IMR-90 (cell line): ENCODE data around the gene ELOA. TPM values are rescaled to one million over a fixed set of nuclear protein-coding genes. Genes with fewer than 3 reads are reported as not detected.

Experiments used
- ATAC-seq: fragments of 200-7000 bp; cut with Tn5 transposase; 2 replicates; pipeline ENCODE4 v1.9.1; 2020; ENCODE audit warnings: low read depth, mild to moderate bottlenecking, moderate library complexity
- BruUV-seq: library from RNA; stranded (reverse); fragments of 400-500 nt; replicated peaks from 2 replicates; lab custom pipeline; 2021; lab: Mats Ljungman, UMichigan
- CTCF ChIA-PET: fragments of 300-600 bp; formaldehyde crosslinking; extraction: SDS; loops from one replicate; lab custom pipeline; 2021; ENCODE audit warnings: antibody characterized with exemption; lab: Yijun Ruan, JAX
- POLR2A ChIA-PET: fragments of 300-600 bp; sonication (Branson Sonifier 250); formaldehyde crosslinking; loops from one replicate; lab custom pipeline; 2022; ENCODE audit warnings: antibody characterized with exemption; ENCODE audit not compliant: unreplicated experiment; lab: Charles Lee
- DNase-seq: peaks from one replicate; pipeline ENCODE4 v3.0.0; 2013
- H2AFZ ChIP-seq: replicated peaks from 2 replicates; pipeline ENCODE3; 2013; ENCODE audit warnings: low read length, mild to moderate bottlenecking; ENCODE audit not compliant: poor library complexity
- H2AK5ac ChIP-seq: 2 replicates; pipeline ENCODE4 v1.6.1; 2013; ENCODE audit warnings: low read depth, low read length, inconsistent platforms
- H2AK9ac ChIP-seq: replicated peaks from 2 replicates; pipeline ENCODE3; 2013; ENCODE audit warnings: mild to moderate bottlenecking, low read depth, low read length, moderate library complexity; ENCODE audit not compliant: poor library complexity
- H2BK120ac ChIP-seq: 2 replicates; pipeline ENCODE4 v1.6.1; 2013; ENCODE audit warnings: low read depth, low read length, inconsistent platforms
- H2BK15ac ChIP-seq: 3 replicates; pipeline ENCODE4 v1.6.1; 2013; ENCODE audit warnings: low read depth, low read length, inconsistent platforms
- H2BK20ac ChIP-seq: 2 replicates; pipeline ENCODE4 v1.6.1; 2013; ENCODE audit warnings: low read depth, mild to moderate bottlenecking, inconsistent platforms, low read length, moderate library complexity
- H2BK5ac ChIP-seq: 2 replicates; pipeline ENCODE4 v1.6.1; 2013; ENCODE audit warnings: mild to moderate bottlenecking, low read depth, low read length, inconsistent platforms; ENCODE audit not compliant: poor library complexity, severe bottlenecking
- H3K14ac ChIP-seq: replicated peaks from 2 replicates; pipeline ENCODE4 v1.6.1; 2013; ENCODE audit warnings: low read depth, low read length, inconsistent platforms
- H3K18ac ChIP-seq: 2 replicates; pipeline ENCODE4 v1.6.1; 2013; ENCODE audit warnings: low read depth, low read length, control low read depth
- H3K23ac ChIP-seq: 2 replicates; pipeline ENCODE4 v1.6.1; 2013; ENCODE audit warnings: low read depth, low read length, inconsistent platforms
- H3K27ac ChIP-seq: 2 replicates; pipeline ENCODE4 v1.5.1; 2013; ENCODE audit warnings: mild to moderate bottlenecking, control low read depth, low read length; ENCODE audit not compliant: insufficient read depth
- H3K27me3 ChIP-seq: 2 replicates; pipeline ENCODE4 v1.6.1; 2013; ENCODE audit warnings: low read length; ENCODE audit not compliant: control insufficient read depth, insufficient read depth
- H3K36me3 ChIP-seq: 2 replicates; pipeline ENCODE4 v1.6.1; 2013; ENCODE audit warnings: low read length, mixed read lengths; ENCODE audit not compliant: control insufficient read depth, insufficient read depth
- H3K4ac ChIP-seq: 2 replicates; pipeline ENCODE4 v1.6.1; 2013; ENCODE audit warnings: low read depth, low read length, inconsistent platforms
- H3K4me1 ChIP-seq: 2 replicates; pipeline ENCODE4 v1.6.1; 2013; ENCODE audit warnings: low read length, mixed read lengths; ENCODE audit not compliant: control insufficient read depth, insufficient read depth
- H3K4me2 ChIP-seq: 2 replicates; pipeline ENCODE4 v1.6.1; 2013; ENCODE audit warnings: low read depth, mild to moderate bottlenecking, control low read depth, low read length, moderate library complexity
- H3K4me3 ChIP-seq: 2 replicates; pipeline ENCODE4 v1.5.1; 2013; ENCODE audit warnings: low read depth, mild to moderate bottlenecking, control low read depth, low read length, moderate library complexity; ENCODE audit not compliant: insufficient read depth
- H3K56ac ChIP-seq: 2 replicates; pipeline ENCODE4 v1.6.1; 2013; ENCODE audit warnings: low read length, inconsistent platforms; ENCODE audit not compliant: insufficient read depth; ENCODE audit errors: extremely low read depth
- H3K79me1 ChIP-seq, 2 experiments: 2 replicates each; pipeline ENCODE4 v1.6.1; 2013; ENCODE audit warnings: low read length in 2 of 2, inconsistent platforms in 1 of 2, low read depth in 1 of 2
- H3K9ac ChIP-seq: 2 replicates; pipeline ENCODE4 v1.6.1; 2013; ENCODE audit warnings: low read depth, low read length, control low read depth
- H3K9me1 ChIP-seq: 2 replicates; pipeline ENCODE4 v1.6.1; 2013; ENCODE audit warnings: low read length, inconsistent platforms; ENCODE audit not compliant: insufficient read depth
- H3K9me3 ChIP-seq: 2 replicates; pipeline ENCODE4 v1.6.1; 2013; ENCODE audit warnings: low read length; ENCODE audit not compliant: control insufficient read depth, insufficient read depth
- H4K20me1 ChIP-seq: 2 replicates; pipeline ENCODE4 v1.6.1; 2013; ENCODE audit warnings: low read length, inconsistent platforms; ENCODE audit not compliant: insufficient read depth
- H4K5ac ChIP-seq: 2 replicates; pipeline ENCODE4 v1.6.1; 2013; ENCODE audit warnings: mild to moderate bottlenecking, low read depth, low read length, control low read depth
- H4K8ac ChIP-seq, 2 experiments: 2 replicates each; pipeline ENCODE4 v1.6.1; 2013; ENCODE audit warnings: low read depth in 2 of 2, low read length in 2 of 2, control low read depth in 1 of 2, inconsistent platforms in 1 of 2
- H4K91ac ChIP-seq: 2 replicates; pipeline ENCODE4 v1.6.1; 2013; ENCODE audit warnings: low read depth, low read length, inconsistent platforms; ENCODE audit not compliant: insufficient read depth
- BHLHE40 ChIP-seq: fragments of 150-350 bp; IDR thresholded peaks from 2 replicates; pipeline ENCODE4 v1.6.1; 2016; ENCODE audit warnings: mild to moderate bottlenecking, low read depth, low read length
- ELK1 ChIP-seq: fragments of 150-350 bp; IDR thresholded peaks from 2 replicates; pipeline ENCODE4 v1.6.1; 2016; ENCODE audit warnings: low read depth, mild to moderate bottlenecking, low read length, moderate library complexity, borderline replicate concordance
- RCOR1 ChIP-seq: IDR thresholded peaks from 2 replicates; pipeline ENCODE4 v1.6.1; 2012; ENCODE audit warnings: mild to moderate bottlenecking, low read length, improper control_type of control experiment; ENCODE audit not compliant: insufficient replicate concordance
- USF2 ChIP-seq: fragments of 150-350 bp; IDR thresholded peaks from 2 replicates; pipeline ENCODE4 v1.6.1; 2017; ENCODE audit warnings: mild to moderate bottlenecking, antibody characterized with exemption, low read length, low read depth
- WGBS, 2 experiments: methylation state at CpG; one replicate each; pipeline versions ENCODE4 v1.1.5 to v1.1.7; 2013; ENCODE audit warnings: missing lambda C conversion rate in 2 of 2; ENCODE audit not compliant: insufficient read length in 1 of 2; ENCODE audit errors: extremely low coverage in 2 of 2; 5-methylcytosine and 5-hydroxymethylcytosine counted together
- dilution Hi-C: fragments of 300-500 bp; cut with HindIII; formaldehyde crosslinking; loops from one replicate; pipeline ENCODE4 v1.14.3; 2018; ENCODE audit warnings: low sequenced_read_pairs; ENCODE audit not compliant: unreplicated experiment
- in situ Hi-C: fragments of 300-500 bp; cut with MboI; formaldehyde crosslinking; loops from 3 replicates; pipeline ENCODE4 v1.14.3; 2019; ENCODE audit warnings: low sequenced_read_pairs, inconsistent platforms, mixed read lengths
- intact Hi-C: fragments of 100-400 bp; cut with micrococcal nuclease; formaldehyde crosslinking; loops from 2 replicates; pipeline ENCODE4 v1.10.0; 2022
- polyA plus RNA-seq, 3 experiments: library from polyadenylated mRNA; depleted of rRNA; stranded (reverse); fragments of >200 nt; gene quantifications; 2 replicates each; pipeline ENCODE4 v1.2.3, GENCODE V29; 2012; ENCODE audit warnings: low replicate concordance in 1 of 3
- total RNA-seq: library from RNA; depleted of rRNA; stranded (reverse); fragments of >200 nt; gene quantifications from 2 replicates; pipeline ENCODE4 v1.2.3, GENCODE V29; 2012

ELOA gene
- total and polyA plus RNA-seq, 2 of the 4 experiments (the other 2 are of a cell fraction), result 22.9 to 40.7 TPM

- CTCF ChIA-PET, result no interaction called here
- Histone ChIP-seq H4K91ac (no peak overlapping the region), H3K79me1 (peaks cover 20 to 55% of the 10 kb centered on the region in 2 experiments; a peak in 3 of 4 replicates)
Observed at GRCh38 chr1:23788695-23789094, 45.4 kb downstream of the ELOA start.

More at GRCh38 chr1:23788695-23789094, 45.4 kb downstream of the ELOA start:
- H3K23ac ChIP-seq, result no peak overlapping the region
- BruUV-seq, result no TSS peak
- dilution Hi-C loops, result no loop called here
- no peak overlapping the region for H4K8ac ChIP-seq
- no peak overlapping the region for H3K4ac ChIP-seq
- H2BK15ac ChIP-seq, result no peak overlapping the region
- no peak overlapping the region for H4K5ac ChIP-seq
- H2BK5ac ChIP-seq, result no peak overlapping the region
- no peak overlapping the region for H3K14ac ChIP-seq
- H3K36me3 ChIP-seq, result peaks cover 21% of the 10 kb centered on the region
- WGBS, 2 experiments, result no CpG with 5 or more reads among the region's 3 CpGs
- intact Hi-C loops, result no loop called here
- H2AFZ ChIP-seq, result no peak overlapping the region
- H3K4me2 ChIP-seq, result no peak overlapping the region
- in situ Hi-C loops, result no loop called here
- H3K9me1 ChIP-seq, result peaks cover 9% of the 10 kb centered on the region
- H2BK120ac ChIP-seq, result no peak overlapping the region
- no peak for TF ChIP-seq RCOR1
- no peak for TF ChIP-seq ELK1
- no peak for TF ChIP-seq USF2
- TF ChIP-seq BHLHE40, result no peak
- H3K18ac ChIP-seq, result no peak overlapping the region
- no peak overlapping the region for H3K4me3 ChIP-seq
- H3K27me3 ChIP-seq, result no peaks in the 10 kb centered on the region
- H4K20me1 ChIP-seq, result peaks cover 13% of the 10 kb centered on the region; the same call in 1 of the 2 replicates
- H3K56ac ChIP-seq, result no peak overlapping the region
- no peak for DNase-seq
- H2AK5ac ChIP-seq, result no peak overlapping the region
- H3K4me1 ChIP-seq, result peaks cover 14% of the 10 kb centered on the region
- ATAC-seq, result no peak
- H2BK20ac ChIP-seq, result no peak overlapping the region
- no peak overlapping the region for H3K27ac ChIP-seq
- H3K9ac ChIP-seq, result no peak overlapping the region
- H3K9me3 ChIP-seq, result no peaks in the 10 kb centered on the region
- H2AK9ac ChIP-seq, result no peak overlapping the region
- POLR2A ChIA-PET, result no interaction called here
